ENCODE data around the gene RNLS.

Gene RNLS

DNA sequence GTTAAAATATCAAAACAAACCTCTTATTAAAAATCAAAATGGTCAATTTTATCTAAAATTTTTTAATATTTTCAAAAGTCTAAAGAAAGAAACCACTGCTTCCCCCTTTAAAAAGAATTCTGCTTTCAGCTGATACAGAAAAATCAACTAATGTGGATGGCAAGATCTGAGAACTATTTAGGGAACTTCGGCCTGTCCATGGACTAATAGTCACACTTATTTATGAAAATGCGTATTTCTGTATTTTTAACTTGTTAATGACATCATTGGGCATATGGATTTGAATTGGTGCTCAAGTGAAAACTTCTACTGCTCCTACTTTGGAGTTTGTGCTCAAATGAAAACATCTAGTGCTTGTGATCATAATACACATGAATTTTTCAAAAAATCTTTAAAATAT lies 31.9 kb downstream of the RNLS start:
- DNase-seq (ENCODE audit: low read depth), result no peak

DNA sequence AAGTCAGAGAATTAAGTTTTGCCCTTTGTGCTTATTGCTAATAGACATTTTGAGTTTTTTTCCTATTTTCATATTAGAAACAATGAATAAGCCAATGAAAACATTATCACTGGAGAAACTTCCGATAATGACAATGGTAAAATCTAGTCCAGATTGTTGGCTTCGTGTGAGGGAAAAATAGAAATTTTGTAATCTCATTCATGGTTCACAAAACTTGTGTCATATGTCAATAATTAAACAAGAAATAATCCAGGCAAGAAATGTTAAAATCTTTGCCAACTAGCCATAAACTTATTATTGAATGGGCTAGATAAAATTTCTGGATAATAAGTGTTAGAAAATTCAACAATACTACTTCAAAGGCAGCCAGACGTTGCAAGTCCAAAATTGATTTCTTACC lies 36.6 kb downstream of the RNLS start:
- DNase-seq (ENCODE audit: low read depth), result no peak

DNA sequence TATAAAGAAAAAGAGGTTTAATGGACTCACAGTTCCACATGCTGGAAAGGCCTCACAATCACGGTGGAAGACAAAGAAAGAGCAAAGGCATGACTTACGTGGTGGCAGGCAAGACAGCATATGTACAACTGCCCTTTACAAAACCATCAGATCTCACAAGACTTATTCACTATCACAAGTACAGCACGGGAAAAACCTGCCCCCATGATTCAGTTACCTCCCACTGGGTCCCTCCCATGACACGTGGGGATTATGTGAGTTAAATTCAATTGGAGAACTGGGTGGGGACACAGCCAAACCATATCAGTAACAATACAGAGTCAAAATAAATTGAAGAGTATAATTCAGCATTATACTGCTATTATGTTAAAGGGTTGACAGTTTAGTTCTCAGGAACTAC lies 37.8 kb downstream of the RNLS start:
- no peak for DNase-seq (ENCODE audit: low read depth)

DNA sequence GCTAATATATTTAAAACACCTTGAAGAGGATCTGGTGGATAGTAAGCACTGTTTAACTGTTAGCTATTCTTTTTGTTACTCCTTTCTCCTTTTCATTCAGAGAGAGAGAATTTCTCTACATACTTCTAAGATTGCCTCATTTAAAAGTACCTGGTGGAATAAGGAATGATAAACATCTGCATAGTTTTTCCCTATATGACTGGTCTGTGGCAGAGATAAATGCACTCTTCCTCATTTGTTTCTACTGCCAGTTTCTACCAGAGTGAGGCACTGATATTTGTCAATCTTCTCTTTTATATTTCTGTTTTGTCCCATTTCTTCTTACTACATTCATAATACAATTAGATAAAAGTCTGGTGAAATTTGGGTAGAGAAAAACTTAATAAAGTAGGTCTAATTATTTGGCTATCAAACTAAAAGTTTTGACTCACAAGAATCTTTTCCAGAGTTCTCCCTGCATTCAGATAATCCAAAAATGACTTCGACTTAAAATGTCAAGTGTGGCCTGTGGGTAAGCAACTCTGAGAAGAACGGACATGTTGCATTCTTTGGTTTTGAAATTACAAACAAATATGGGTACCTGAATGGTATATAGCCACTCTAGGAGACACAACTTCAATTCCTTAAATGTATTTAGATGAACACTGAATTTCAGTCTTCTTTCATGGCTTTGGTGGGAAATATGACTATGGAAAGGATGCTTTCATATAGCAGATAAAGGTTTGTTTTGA lies 38.8 kb downstream of the RNLS start:
- no peak for DNase-seq (ENCODE audit: low read depth)

DNA sequence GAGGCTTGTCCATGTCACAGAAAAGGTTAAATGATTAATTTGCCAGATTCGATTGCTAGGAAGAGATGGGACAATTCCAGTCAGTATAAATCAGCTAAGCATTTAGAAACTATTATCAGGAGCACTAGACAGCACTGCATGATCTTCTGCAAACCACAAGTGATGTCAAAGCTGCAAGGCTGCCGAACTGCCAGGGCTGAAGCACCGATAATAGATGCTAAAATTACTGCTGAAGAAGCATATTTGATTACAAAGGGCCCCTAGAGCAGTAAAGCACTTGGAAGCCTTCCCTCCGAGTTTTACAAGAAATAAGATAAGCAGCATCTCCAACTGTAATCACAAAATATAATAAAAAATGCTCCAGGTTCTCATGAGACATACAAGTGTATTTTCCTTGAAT lies 40.6 kb downstream of the RNLS start:
- no peak for DNase-seq (ENCODE audit: low read depth)

DNA sequence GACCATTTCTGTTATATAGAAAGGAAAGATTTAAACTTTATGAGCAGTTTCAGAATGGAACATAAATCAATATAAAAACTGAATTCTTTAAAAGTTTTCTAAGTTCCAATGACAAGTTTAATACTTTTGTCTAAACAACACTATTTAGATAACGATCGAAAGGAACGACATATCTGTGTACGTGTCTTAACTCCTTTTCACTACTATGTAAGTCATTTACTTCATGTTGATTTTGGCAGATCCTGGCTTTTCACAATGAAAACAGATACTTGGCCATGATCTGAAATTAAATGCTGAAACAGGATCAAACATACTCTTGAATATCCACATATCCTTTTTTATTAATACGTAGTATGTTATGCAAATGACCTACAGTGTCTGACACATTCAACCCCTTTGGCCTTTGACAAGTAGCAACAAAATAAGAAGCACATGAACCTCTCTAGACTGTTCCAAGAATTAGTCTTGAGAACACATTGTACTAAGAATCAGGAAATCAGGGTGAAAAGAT lies 41.9 kb downstream of the RNLS start:
- no peak for DNase-seq (ENCODE audit: low read depth)

DNA sequence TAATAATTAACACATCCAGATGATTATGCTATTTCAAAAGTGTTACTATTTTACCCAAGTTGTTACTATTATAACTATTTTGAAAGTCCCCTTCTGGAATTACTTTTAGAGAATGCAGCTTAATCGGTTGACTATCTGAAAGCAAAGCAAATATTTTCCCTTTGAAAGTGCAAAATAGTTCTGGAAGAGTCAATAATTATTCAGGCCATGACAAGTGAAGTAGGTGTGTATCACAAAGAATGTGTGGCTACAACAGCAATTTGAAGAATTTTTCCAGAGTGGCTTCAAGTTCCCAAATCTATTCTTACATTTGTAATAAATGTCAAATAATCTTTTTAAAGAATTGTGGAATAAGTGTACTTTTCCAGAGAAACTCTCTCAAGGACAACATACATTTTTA lies 42.8 kb downstream of the RNLS start:
- DNase-seq (ENCODE audit: low read depth), result no peak

DNA sequence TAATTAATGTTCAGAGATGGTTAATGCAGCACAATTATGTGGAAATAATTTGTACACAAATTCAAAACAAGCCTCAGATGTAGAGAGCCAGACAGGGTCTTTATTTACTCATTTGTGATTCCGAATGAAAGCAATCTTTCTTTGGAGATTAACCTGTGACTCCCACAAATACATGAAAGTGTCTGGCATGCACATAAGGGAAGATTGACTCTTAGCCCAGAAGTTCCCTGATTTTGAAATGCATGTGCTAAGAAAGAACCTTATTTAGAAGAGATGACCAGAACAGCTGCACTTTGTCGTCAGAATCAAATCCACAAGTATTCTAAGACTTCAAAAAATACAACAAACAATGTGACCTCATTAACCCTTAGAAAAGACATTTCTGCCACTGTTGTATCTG lies 45.1 kb downstream of the RNLS start:
- peak; percentile 67 for DNase-seq (ENCODE audit: low read depth)

DNA sequence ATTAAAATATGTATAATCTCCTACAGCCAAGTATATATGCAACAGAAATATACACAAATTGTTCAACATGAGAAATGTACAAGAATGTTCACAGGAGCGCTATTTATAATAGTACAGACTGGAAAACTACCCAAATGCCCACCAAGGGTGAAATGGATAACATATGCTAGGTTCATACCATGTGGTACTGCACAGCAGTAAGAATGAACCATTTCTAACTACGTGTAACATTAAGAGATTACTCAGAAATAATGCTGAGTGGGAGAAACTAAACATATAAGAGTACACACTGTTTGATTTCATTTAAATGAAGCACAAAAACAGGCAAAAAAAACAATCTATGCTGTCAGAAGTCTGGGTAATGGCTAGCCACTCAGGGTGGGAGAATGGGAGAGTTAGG lies 45.8 kb downstream of the RNLS start:
- no peak for DNase-seq (ENCODE audit: low read depth)

DNA sequence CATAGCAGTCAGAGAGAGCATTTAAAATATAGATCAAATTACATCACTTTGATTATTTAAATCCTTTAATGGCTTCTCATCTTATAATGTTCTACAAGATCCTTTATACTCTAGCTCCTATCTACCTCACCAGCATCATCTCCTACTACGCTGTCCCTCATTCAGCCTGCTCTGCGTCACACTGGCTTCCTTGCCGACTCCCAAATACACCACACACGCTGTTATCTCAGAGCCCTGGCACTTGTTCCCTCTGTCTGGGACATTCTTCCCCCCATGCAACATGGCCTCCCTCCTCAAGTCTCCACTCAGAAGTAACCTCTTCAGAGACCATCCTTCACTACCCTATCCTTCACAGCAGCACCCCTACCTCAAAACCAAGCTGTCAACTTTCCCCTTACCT lies 46.7 kb downstream of the RNLS start:
- no peak for DNase-seq (ENCODE audit: low read depth)

DNA sequence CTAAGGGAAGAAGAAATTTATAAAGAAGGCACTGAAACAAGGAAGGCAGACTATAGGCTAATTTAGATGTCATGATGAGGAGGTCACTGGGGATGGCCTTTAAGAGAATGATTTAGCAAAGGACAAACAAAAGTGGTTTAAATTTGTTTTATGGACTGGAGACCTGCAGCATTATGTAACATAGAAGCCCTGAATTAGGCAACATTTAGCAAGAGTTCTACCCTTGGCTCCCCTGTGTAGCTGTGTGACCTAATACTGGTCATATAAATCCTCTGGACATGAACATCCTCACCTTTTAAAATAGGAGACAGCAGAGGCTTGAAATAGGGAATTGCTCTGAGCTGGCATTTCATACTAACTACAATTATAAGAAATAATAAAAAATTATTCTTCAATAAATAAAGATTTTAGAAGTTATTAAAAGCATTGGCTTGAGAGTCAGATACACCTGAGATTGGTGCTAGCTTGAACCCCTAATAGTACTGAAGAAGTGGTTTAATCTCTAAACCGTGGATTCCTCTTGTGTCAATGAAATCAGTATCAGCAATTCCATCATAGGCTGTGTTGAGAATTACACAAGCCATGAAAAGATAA lies 48.9 kb downstream of the RNLS start:
- DNase-seq (ENCODE audit: low read depth), result no peak

DNA sequence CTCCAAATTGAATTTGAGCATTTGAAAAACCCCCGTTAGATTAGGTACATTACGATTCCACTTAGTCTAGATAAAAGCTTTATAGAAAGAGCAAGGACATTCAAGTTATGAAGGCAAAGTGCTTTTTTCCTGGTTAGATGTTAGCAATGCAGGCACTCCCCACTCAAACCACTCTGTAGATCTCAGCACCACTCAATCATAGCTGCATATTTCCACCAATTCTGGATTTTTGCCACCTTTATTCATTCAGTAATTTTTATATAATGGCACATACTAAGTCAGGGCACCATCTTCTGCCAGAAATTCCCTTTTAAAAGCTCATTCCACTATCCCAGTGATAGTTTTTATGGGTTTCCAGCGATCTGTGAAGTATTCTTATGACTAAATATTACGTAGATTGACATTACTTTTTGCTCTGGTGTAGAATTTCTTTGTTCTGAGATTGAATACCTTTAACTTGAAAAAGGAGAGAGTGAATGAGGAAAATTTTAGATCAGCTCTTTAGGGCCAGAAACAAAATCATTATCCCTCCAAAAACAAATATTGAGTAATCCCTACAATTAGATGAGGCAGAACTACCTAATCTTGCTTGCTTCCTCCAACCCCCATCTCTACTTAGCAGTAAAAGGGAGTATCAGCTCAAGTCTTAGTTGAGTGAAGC lies 51.6 kb downstream of the RNLS start:
- DNase-seq (ENCODE audit: low read depth), result no peak

DNA sequence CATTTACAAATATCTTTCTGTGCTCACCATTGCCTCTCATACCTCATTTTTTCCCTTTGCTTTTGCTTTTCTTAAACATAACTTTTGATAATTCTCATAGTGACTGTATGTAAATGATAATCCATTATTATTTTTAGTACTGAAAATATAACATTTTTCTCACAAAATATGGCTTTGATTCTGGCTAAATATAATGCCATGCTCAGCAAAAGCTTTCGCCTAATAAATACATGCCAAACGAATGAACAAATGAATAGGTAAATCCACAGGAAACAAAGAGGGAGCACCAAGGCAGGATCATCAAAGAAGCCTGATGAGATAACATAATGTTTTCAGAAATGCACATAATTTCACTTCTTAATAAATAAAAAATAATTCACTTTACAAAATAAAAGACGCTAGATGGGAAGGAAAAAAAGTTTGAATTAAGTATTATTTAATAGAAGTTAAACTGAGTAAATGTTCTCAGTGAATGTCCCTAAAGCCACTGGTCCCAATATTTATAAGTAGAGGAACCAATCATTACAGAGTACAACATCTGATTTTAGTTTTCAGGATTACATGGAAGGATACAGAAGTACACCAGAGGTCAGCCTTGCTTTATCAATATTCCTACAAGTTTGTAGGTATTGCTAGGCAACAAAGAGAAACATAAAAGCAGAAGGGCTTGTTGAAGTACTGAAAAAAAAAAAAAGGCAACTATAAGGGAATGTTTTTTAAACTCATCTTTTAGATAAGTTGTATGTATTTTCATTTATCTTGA lies 52.3 kb downstream of the RNLS start:
- no peak for DNase-seq (ENCODE audit: low read depth)

DNA sequence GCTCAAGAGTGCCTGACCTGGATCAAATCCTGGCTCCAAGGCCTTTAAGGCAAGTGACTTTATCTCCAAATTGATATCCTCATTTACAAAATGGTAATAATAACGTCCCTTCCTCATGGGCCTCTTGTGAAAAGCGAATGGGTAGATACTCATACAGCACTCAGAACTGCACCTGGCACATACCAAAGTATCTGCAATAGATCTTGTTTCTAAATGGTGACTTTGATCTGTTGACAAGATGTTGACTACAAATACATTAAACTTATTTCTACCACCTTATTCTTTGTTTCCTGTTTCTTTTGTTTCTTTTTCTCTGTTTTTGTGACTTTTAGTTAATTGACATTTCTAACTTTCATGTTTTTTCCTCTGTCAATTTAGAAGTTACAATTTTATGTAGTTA lies 53.0 kb downstream of the RNLS start:
- no peak for DNase-seq (ENCODE audit: low read depth)

DNA sequence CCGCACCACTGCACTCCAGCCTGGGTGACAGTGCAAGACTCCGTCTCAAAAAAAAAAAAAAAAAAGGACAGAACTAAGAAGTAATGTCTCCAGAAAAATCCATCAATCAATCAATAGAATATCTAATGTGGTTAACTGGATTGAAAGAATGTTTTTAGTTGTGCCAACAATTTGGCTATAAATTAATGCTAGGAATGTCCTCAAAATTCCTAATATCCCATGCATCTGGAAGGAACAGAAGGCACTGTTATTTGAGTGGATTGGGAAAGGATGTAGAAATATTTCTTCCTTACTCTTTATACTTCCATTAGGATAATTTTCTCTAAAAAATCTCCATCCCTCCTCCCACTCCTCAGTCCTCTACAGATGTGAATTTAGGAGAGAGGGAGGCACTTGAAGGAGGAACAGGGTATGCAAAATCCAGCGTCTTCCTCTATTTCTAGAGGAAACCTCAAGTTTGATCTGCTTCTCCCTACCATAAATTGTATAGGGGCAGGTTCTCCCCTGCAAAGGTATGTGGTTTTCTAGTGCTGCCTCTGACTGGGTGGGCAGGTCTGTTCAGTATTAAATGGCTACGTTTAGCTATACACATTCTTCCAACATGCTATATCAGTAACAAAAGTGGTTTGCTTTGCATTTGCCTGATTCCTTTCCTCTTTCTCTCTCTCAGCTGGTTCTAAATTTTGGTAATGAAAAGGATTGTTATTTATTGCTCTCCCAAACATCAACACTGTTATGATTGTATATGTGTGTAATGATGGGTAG lies 54.1 kb downstream of the RNLS start:
- no peak for DNase-seq (ENCODE audit: low read depth)

DNA sequence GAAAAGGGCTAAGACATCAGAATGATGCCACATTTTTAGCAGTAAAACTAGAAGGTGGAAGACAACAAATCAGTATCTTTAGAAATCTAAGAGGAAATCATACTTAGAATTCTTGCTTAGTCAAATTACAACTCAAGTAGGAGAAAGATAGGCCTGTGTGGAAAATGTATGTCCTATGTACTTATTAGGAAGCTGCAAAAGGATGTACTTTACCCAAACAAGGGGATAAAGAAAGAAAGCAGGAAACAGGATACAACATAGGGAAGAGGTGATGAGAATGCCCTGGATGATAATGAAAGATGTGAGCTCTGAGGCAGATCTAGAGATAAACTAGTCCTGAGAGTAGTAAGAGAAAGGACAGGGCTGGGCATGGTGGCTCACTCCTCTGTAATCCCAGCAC lies 54.9 kb downstream of the RNLS start:
- DNase-seq (ENCODE audit: low read depth), result no peak

DNA sequence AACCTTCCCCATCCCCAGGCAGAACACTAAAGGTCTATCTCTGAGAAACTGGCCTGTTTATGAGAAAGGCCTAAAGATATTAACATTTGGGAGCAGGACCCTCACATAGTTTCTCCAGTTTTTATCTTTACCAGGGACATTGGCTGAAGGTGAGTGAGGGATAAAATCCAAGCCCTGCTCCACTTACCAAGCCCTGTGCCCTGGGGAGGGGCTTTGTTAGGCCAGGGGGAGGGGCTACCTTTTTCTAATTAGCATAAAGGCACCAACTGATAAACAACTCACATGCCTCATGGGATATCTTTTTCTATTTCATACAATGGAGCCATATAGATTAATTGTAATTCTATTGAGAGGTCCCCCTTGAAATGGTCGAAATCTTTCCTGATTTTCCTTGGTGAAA lies 55.9 kb downstream of the RNLS start:
- DNase-seq (ENCODE audit: low read depth), result no peak

DNA sequence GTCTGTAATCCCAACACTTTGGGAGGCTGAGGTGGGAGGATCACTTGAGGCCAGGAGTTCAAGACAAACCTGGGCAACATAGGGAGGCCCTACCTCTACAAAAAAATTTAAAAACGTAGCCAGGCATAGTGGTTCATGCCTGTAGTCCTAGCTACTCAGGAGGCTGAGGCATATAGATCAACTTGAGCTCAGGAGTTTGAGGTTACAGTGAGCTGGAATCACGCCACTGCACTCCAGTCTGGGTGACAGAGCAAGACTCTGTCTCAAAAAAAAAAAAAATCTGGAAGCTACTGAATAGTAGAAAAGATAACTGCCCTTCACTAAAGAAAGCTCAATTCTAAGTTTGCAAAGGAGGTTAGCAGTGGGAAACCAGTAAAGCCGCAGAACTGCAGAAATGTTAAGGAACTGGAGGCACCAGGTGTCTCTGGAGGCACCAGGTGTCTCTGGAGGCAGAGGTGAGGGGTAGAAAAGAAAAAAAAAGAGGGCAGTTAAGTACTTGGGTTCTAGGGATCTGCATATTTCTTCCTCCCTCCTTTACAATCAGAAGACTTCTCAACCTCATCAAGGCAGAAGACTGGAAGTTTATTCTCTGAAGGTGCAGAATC lies 56.5 kb downstream of the RNLS start:
- no peak for DNase-seq (ENCODE audit: low read depth)

DNA sequence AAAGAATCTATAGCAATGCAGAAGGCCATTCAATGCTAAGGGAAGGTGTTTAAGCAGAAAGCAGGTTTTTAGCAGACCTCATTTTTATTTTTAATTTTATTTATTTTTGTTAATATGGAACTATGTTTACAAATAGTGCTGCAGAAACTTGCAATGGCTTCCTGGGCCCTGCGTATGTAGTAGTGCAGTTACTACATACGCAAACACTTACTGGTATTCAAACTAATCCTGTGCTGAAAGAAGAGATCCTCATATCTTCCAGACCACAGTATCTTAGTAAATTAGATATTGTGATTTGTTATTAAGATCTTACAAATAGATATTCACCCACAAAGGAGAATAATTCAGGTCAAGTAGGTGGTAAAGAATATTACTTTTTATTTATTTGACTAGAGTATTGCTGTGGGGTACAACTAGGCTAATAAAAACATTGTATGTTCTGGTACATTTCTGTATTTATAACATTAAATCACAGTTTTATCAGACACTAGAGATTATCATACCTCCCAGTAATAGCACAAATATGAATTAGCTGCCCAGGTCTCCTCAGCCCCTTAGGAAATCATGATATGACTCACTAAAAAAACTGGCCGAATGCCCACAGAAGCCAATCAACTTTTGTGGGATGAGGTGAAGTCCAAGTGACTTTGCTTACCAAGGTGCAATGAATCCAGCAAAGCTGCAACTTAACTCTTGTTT lies 57.6 kb downstream of the RNLS start:
- peak; percentile 61 for DNase-seq (ENCODE audit: low read depth)

DNA sequence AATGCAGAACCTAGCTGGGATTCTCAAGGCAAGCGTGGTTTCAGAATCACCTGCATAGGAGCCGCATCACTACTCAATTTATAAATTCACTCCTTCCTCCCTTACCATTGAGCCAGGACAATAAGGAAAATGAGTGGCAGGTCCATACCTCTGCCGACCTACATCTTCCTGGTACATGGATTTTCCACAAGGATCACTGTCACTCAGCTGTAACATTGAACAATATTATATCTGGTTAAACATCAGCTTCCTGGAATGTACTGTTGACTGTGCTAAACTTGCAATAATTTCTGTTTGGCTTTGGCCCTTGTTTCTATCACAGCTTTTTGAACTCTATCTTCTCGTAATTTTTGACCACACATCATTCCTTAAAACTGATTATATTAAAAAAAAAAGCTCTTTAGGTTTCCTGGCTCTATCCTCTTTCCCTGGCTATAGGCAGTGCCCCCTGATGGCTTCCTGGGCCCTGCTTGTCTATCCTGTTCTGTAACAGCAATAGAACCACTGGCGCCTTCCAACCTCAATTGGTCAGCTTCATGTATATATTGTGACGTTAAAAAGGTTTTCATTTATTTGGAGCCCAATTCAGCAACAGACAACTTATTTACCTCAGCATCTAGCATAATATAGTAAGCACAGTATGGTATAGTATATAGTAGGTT lies 59.2 kb downstream of the RNLS start:
- DNase-seq (ENCODE audit: low read depth), result no peak
